CD4-positive, alpha-beta T cell (primary cell): Measurements from ENCODE around the gene MYRIP. TPM values are rescaled to one million over a fixed set of nuclear protein-coding genes. Genes with fewer than 3 reads are reported as not detected.

Experiments used
- ATAC-seq: fragments of 200-7000 bp; cut with Tn5 transposase; one replicate; pipeline ENCODE4 v1.10.0; 2022; ENCODE audit warnings: mild to moderate bottlenecking; ENCODE audit not compliant: poor library complexity
- CTCF ChIA-PET: fragments of 350-600 bp; sonication (Branson Sonifier 250); formaldehyde crosslinking; loops from one replicate; lab custom pipeline; 2021; ENCODE audit warnings: antibody characterized with exemption, inconsistent platforms; lab: Charles Lee
- POLR2A ChIA-PET: fragments of 350-600 bp; sonication (Branson Sonifier 250); formaldehyde crosslinking; loops from one replicate; lab custom pipeline; 2021; ENCODE audit warnings: antibody characterized with exemption, inconsistent platforms; lab: Charles Lee
- DNase-seq, 14 experiments: peaks; one replicate each; pipeline ENCODE4 v3.0.0-alpha.2; 2013 to 2020; ENCODE audit warnings: mixed read lengths in 2 of 14
- H3K27ac ChIP-seq, 2 donors: one replicate each; pipeline versions ENCODE4 v1.5.1 to v1.7.0; 2013; ENCODE audit warnings: low read length in 2 of 2, low read depth in 1 of 2, mild to moderate bottlenecking in 1 of 2
- H3K27me3 ChIP-seq, 2 experiments: 1 replicate in 1 of 2; 2 replicates in 1 of 2; pipeline versions ENCODE4 v1.6.1 to v1.7.0; 2013; ENCODE audit warnings: low read length in 2 of 2, control low read depth in 1 of 2, mild to moderate bottlenecking in 1 of 2, moderate library complexity in 1 of 2; ENCODE audit not compliant: insufficient read depth in 2 of 2, control insufficient read depth in 1 of 2
- H3K36me3 ChIP-seq: one replicate; pipeline ENCODE4 v1.6.1; 2013; ENCODE audit warnings: low read length, control low read depth; ENCODE audit not compliant: insufficient read depth
- H3K4me1 ChIP-seq: one replicate; pipeline ENCODE4 v1.6.1; 2013; ENCODE audit warnings: low read length, control low read depth; ENCODE audit not compliant: insufficient read depth
- H3K4me3 ChIP-seq: one replicate; pipeline ENCODE4 v1.5.1; 2013; ENCODE audit warnings: mild to moderate bottlenecking, low read length, moderate library complexity
- H3K9me3 ChIP-seq, 2 experiments: 1 replicate in 1 of 2; 2 replicates in 1 of 2; pipeline versions ENCODE4 v1.6.1 to v1.7.0; 2013; ENCODE audit warnings: low read length in 2 of 2, mild to moderate bottlenecking in 2 of 2, control low read depth in 1 of 2, moderate library complexity in 1 of 2; ENCODE audit not compliant: control insufficient read depth in 1 of 2, insufficient read depth in 1 of 2
- H3K27ac Mint-ChIP-seq: one replicate; pipeline ENCODE4 v1.8.0; 2020; ENCODE audit warnings: mixed read lengths
- H3K27me3 Mint-ChIP-seq: one replicate; pipeline ENCODE4 v1.8.0; 2021; ENCODE audit warnings: mixed read lengths
- H3K36me3 Mint-ChIP-seq: one replicate; pipeline ENCODE4 v1.8.0; 2021; ENCODE audit warnings: low read depth, mixed read lengths
- H3K4me1 Mint-ChIP-seq: one replicate; pipeline ENCODE4 v1.8.0; 2021; ENCODE audit warnings: low read depth, mixed read lengths
- H3K4me3 Mint-ChIP-seq: one replicate; pipeline ENCODE4 v1.8.0; 2020; ENCODE audit warnings: mild to moderate bottlenecking, mixed read lengths
- H3K9me3 Mint-ChIP-seq: one replicate; pipeline ENCODE4 v1.8.0; 2020; ENCODE audit warnings: mixed read lengths
- intact Hi-C, 2 experiments: fragments of 100-400 bp; cut with DNase I in 1 of 2; cut with micrococcal nuclease in 1 of 2; formaldehyde crosslinking; loops; one replicate each; pipeline versions ENCODE4 v1.15.1 to v1.9.0; 2023 to 2025; cut with DNase I, micrococcal nuclease
- total RNA-seq, 174 experiments: library from RNA in 2 of 174; stranded (reverse) in 2 of 174; gene quantifications; one replicate each; pipeline ENCODE4 v1.2.3 and lab custom pipeline; 2021 to 2026
- TF ChIP-seq, protein P1 (sequence below): fragments of 200-600 bp; IDR thresholded peaks from one replicate; pipeline ENCODE4 v1.8.0; 2022; ENCODE audit warnings: antibody characterized with exemption, mild to moderate bottlenecking

Gene MYRIP
- total RNA-seq, 2 experiments from 2014 or later, result not detected

DNA sequence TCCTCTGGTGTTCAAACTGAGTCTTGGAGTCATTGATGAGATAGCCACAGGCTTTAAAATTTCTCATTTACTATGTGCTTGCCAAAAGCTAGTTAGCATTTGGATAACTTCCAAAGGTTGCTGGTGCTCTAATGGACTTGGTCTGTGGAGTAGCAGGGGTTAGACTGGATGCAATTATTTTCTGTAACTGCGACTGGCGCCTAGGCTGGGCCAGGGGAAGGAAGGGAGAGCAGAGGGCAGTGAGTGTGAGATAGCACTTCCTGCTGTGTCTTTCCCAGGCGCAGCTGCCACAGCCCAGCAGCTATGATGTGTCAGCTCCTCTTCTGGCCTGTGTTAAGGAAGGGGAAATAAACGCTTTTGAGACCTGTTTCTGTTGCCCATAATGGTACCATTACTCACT lies 98.6 kb downstream of the MYRIP start:
- H3K9me3 Mint-ChIP-seq, result no peaks in the 10 kb centered on the region
- ATAC-seq (no peak), DNase-seq (no peak)
- no peak overlapping the region for H3K27ac Mint-ChIP-seq
- intact Hi-C loops, result no loop called here
- no peaks in the 10 kb centered on the region for H3K9me3 ChIP-seq
- POLR2A ChIA-PET, result no interaction called here
- CTCF ChIA-PET, result no interaction called here
- no peak overlapping the region for H3K4me3 ChIP-seq
- no peaks in the 10 kb centered on the region for H3K36me3 ChIP-seq
- no peak overlapping the region for H3K27ac ChIP-seq
- no peaks in the 10 kb centered on the region for H3K27me3 Mint-ChIP-seq
- H3K4me1 Mint-ChIP-seq, result no peaks in the 10 kb centered on the region
- H3K36me3 Mint-ChIP-seq, result no peaks in the 10 kb centered on the region
- TF ChIP-seq, protein P1, sequence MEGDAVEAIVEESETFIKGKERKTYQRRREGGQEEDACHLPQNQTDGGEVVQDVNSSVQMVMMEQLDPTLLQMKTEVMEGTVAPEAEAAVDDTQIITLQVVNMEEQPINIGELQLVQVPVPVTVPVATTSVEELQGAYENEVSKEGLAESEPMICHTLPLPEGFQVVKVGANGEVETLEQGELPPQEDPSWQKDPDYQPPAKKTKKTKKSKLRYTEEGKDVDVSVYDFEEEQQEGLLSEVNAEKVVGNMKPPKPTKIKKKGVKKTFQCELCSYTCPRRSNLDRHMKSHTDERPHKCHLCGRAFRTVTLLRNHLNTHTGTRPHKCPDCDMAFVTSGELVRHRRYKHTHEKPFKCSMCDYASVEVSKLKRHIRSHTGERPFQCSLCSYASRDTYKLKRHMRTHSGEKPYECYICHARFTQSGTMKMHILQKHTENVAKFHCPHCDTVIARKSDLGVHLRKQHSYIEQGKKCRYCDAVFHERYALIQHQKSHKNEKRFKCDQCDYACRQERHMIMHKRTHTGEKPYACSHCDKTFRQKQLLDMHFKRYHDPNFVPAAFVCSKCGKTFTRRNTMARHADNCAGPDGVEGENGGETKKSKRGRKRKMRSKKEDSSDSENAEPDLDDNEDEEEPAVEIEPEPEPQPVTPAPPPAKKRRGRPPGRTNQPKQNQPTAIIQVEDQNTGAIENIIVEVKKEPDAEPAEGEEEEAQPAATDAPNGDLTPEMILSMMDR, result no peak
- no peaks in the 10 kb centered on the region for H3K4me1 ChIP-seq
- no peaks in the 10 kb centered on the region for H3K27me3 ChIP-seq
- no peak overlapping the region for H3K4me3 Mint-ChIP-seq

DNA sequence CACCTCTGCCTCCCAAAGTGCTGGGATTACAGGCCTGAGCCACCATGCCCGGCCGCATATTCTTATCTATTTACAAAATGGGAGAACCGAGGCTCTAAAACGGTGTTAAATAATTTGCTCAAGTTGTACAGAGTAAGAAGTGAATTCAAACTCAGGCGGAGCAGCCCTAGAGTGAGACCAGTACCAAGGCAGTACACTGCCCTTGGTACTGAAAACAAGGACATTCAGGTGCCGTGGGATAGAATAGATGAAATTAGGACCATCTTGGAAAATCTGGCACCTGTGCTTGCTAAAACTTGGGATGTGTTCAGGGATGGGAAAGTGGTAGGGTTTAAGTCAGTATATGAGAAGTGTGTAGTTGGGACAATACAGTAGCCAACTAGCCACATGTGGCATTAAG lies 100.7 kb downstream of the MYRIP start:
- no peak for DNase-seq
- intact Hi-C loops, result no loop called here
- ChIA-PET POLR2A (no interaction called here), CTCF (no interaction called here)
- Histone ChIP-seq H3K36me3 (no peaks in the 10 kb centered on the region), H3K27ac (no peak overlapping the region), H3K9me3 (no peaks in the 10 kb centered on the region), H3K27me3 (no peaks in the 10 kb centered on the region), H3K4me3 (no peak overlapping the region), H3K4me1 (no peaks in the 10 kb centered on the region)
- Mint-ChIP-seq H3K4me1 (no peaks in the 10 kb centered on the region), H3K27ac (no peak overlapping the region), H3K4me3 (no peak overlapping the region), H3K27me3 (no peaks in the 10 kb centered on the region), H3K9me3 (no peaks in the 10 kb centered on the region), H3K36me3 (no peaks in the 10 kb centered on the region)
- TF ChIP-seq, protein P1, result no peak
- ATAC-seq, result no peak

DNA sequence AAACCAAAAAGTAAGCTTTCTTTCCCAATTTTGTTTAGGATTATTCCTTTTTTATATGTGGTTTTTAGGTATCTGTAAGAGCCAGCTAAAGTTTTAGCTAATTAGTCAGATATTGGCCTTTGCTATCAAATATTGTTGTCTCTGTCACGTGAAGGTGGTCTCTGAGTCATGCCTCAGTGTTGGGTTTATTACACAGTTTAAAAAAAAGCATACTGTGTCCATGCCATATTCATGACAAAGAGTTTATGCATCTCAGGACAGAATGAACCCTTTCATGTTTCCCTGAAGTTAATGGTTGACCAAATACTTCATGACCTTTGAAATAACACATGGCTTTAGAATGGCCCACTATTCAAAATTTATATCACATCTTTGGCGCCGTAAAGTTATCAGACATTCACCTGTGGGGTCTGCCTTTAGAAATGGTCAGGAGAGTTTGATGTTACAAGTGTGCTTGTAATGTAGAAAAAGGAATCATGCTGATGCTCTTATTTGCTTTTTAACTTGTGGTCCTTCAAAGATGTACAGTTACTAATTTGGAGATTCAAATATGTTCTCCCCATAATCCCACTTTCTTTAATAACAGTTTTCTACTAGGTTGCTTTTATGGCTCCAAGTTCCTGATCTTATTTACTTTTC lies 101.5 kb downstream of the MYRIP start:
- TF ChIP-seq, protein P1, result no peak
- Mint-ChIP-seq H3K27ac (no peak overlapping the region), H3K9me3 (no peaks in the 10 kb centered on the region), H3K4me3 (no peak overlapping the region), H3K27me3 (no peaks in the 10 kb centered on the region), H3K36me3 (no peaks in the 10 kb centered on the region), H3K4me1 (no peaks in the 10 kb centered on the region)
- DNase-seq (no peak), ATAC-seq (no peak)
- Histone ChIP-seq H3K27me3 (no peaks in the 10 kb centered on the region), H3K4me1 (no peaks in the 10 kb centered on the region), H3K9me3 (no peaks in the 10 kb centered on the region), H3K27ac (no peak overlapping the region), H3K36me3 (no peaks in the 10 kb centered on the region), H3K4me3 (no peak overlapping the region)
- intact Hi-C loops, result no loop called here
- CTCF ChIA-PET, result no interaction called here
- POLR2A ChIA-PET, result no interaction called here
